DOHH2 (cell line): ENCODE results near the gene SFXN5.
"Not testable (repeated sequence)": the region's sequence is repeated elsewhere in the genome, so short reads cannot be mapped to it uniquely, and the experiment has no call there.

Experiments used
- CTCF ChIP-seq: fragments of 200-600 bp; sonication (generic); IDR thresholded peaks from one replicate; pipeline ENCODE4 v1.5.1; 2014; ENCODE audit warnings: antibody characterized with exemption, mild to moderate bottlenecking, low read depth, low read length; ENCODE audit not compliant: poor library complexity, severe bottlenecking
- EZH2phosphoT487 ChIP-seq: fragments of 200-600 bp; sonication (generic); IDR thresholded peaks from 2 replicates; pipeline ENCODE4 v1.6.1; 2017; ENCODE audit warnings: borderline replicate concordance, mild to moderate bottlenecking, antibody characterized with exemption, low read length, moderate library complexity, mixed read lengths

- TF ChIP-seq CTCF, EZH2phosphoT487: not testable (repeated sequence)
Observed at GRCh38 chr2:73065070-73065469, 6.4 kb downstream of the SFXN5 start.
